Measurements from ENCODE around the gene NUP205. TPM values are rescaled to one million over a fixed set of nuclear protein-coding genes. Genes with fewer than 3 reads are reported as not detected.

Gene NUP205
- total RNA-seq, 1 experiment from 2014 or later = 90.4 TPM

DNA sequence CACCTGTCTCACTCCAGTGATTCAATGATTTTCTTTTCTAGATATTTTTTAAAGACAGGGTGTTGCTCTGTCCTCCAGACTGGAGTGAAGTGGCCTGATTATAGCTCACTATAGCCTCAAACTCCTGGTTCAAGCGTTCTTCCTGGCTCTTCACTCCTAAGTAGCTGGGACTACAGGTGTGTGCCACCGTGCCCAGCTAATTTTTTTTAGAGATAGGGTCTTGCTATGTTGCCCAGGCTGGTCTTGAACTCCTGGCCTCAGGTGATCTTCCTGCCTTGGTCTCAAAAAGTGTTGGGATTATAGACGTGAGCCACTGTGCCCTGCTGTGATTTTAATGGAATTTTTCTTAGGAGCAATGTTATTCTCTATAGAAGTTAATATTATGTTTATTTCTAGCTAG lies 14.1 kb downstream of the NUP205 start:
- Histone ChIP-seq H3K27me3 (ENCODE audit: control insufficient read depth, insufficient read depth, low read length) (no peaks in the 10 kb centered on the region), H3K9me3 (ENCODE audit: control insufficient read depth, insufficient read depth, low read depth, low read length) (no peaks in the 10 kb centered on the region), H3K36me3 (ENCODE audit: control insufficient read depth, insufficient read depth, low read length) (peaks cover 31% of the 10 kb centered on the region), H3K27ac (ENCODE audit: low read length) (no peak overlapping the region), H3K4me1 (ENCODE audit: control insufficient read depth, insufficient read depth, low read length) (no peaks in the 10 kb centered on the region), H3K4me3 (ENCODE audit: low read depth in 2 of 2, low read length in 2 of 2) (no peak overlapping the region)
- POLR2A ChIA-PET = no interaction called here
- DNase-seq (ENCODE audit: low read depth, low spot score) (no peak), ATAC-seq (no peak)
- TF ChIP-seq, protein P1, sequence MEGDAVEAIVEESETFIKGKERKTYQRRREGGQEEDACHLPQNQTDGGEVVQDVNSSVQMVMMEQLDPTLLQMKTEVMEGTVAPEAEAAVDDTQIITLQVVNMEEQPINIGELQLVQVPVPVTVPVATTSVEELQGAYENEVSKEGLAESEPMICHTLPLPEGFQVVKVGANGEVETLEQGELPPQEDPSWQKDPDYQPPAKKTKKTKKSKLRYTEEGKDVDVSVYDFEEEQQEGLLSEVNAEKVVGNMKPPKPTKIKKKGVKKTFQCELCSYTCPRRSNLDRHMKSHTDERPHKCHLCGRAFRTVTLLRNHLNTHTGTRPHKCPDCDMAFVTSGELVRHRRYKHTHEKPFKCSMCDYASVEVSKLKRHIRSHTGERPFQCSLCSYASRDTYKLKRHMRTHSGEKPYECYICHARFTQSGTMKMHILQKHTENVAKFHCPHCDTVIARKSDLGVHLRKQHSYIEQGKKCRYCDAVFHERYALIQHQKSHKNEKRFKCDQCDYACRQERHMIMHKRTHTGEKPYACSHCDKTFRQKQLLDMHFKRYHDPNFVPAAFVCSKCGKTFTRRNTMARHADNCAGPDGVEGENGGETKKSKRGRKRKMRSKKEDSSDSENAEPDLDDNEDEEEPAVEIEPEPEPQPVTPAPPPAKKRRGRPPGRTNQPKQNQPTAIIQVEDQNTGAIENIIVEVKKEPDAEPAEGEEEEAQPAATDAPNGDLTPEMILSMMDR (IDR thresholded peaks at IDR 0.05) = no peak
- TF ChIP-seq TCF7L2 (IDR thresholded peaks at IDR 0.05; ENCODE audit: low read depth, low read length) = no peak
- TF ChIP-seq POLR2AphosphoS5 (IDR thresholded peaks at IDR 0.05; ENCODE audit: low read depth, low read length) = no peak
- TF ChIP-seq, protein P2, sequence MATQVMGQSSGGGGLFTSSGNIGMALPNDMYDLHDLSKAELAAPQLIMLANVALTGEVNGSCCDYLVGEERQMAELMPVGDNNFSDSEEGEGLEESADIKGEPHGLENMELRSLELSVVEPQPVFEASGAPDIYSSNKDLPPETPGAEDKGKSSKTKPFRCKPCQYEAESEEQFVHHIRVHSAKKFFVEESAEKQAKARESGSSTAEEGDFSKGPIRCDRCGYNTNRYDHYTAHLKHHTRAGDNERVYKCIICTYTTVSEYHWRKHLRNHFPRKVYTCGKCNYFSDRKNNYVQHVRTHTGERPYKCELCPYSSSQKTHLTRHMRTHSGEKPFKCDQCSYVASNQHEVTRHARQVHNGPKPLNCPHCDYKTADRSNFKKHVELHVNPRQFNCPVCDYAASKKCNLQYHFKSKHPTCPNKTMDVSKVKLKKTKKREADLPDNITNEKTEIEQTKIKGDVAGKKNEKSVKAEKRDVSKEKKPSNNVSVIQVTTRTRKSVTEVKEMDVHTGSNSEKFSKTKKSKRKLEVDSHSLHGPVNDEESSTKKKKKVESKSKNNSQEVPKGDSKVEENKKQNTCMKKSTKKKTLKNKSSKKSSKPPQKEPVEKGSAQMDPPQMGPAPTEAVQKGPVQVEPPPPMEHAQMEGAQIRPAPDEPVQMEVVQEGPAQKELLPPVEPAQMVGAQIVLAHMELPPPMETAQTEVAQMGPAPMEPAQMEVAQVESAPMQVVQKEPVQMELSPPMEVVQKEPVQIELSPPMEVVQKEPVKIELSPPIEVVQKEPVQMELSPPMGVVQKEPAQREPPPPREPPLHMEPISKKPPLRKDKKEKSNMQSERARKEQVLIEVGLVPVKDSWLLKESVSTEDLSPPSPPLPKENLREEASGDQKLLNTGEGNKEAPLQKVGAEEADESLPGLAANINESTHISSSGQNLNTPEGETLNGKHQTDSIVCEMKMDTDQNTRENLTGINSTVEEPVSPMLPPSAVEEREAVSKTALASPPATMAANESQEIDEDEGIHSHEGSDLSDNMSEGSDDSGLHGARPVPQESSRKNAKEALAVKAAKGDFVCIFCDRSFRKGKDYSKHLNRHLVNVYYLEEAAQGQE (IDR thresholded peaks at IDR 0.05; ENCODE audit: insufficient read depth in 1 of 2, low read depth in 2 of 2, low read length in 1 of 2) = no peak
- no TSS peak for BruUV-seq (replicated peaks)
- CTCF ChIA-PET = no interaction called here
- in situ Hi-C loops (cut with HindIII; ENCODE audit: low pct_unique_long_range_greater_than_20kb, low sequenced_read_pairs) = no loop called here
- intact Hi-C loops (cut with micrococcal nuclease; ENCODE audit: unreplicated experiment) = no loop called here

DNA sequence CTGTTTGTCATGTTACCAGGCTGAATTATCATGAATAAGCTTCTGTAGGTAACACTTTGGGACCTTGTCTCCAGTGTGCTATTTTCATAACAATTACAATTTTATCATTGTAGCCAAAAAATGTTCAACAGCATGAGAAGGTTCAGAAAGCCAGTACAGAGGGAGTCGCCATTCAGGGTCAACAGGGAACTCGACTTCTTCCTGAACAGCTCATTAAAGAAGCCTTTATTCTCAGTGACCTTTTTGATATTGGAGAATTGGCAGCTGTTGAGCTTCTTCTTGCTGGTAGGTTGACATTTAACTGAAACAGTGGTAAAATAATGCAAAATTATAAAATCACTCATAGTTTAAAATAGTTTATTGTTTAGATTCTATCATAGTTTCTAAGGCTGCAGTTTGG lies 15.8 kb downstream of the NUP205 start:
- Histone ChIP-seq H3K36me3 (ENCODE audit: control insufficient read depth, insufficient read depth, low read length) (peaks cover 48% of the 10 kb centered on the region), H3K4me3 (ENCODE audit: low read depth in 2 of 2, low read length in 2 of 2) (no peak overlapping the region), H3K4me1 (ENCODE audit: control insufficient read depth, insufficient read depth, low read length) (no peaks in the 10 kb centered on the region), H3K9me3 (ENCODE audit: control insufficient read depth, insufficient read depth, low read depth, low read length) (no peaks in the 10 kb centered on the region), H3K27ac (ENCODE audit: low read length) (no peak overlapping the region), H3K27me3 (ENCODE audit: control insufficient read depth, insufficient read depth, low read length) (no peaks in the 10 kb centered on the region)
- intact Hi-C loops (cut with micrococcal nuclease; ENCODE audit: unreplicated experiment) = no loop called here
- in situ Hi-C loops (cut with HindIII; ENCODE audit: low pct_unique_long_range_greater_than_20kb, low sequenced_read_pairs) = no loop called here
- BruUV-seq (replicated peaks) = no TSS peak
- ChIA-PET CTCF (no interaction called here), POLR2A (no interaction called here)
- no peak for DNase-seq (ENCODE audit: low read depth, low spot score)
- no peak for ATAC-seq
- TF ChIP-seq, protein P2 (IDR thresholded peaks at IDR 0.05; ENCODE audit: insufficient read depth in 1 of 2, low read depth in 2 of 2, low read length in 1 of 2) = no peak
- no peak for TF ChIP-seq POLR2AphosphoS5 (IDR thresholded peaks at IDR 0.05; ENCODE audit: low read depth, low read length)

Data from Panc1 (cell line).